Tibial artery (tissue), 4 donors: ENCODE results near the gene EMC6.
A peak's percentile ranks its signal among the peaks of the same experiment; 100 is the strongest.

Experiments
- DNase-seq, 2 donors: peaks; one replicate each; pipeline ENCODE4 v3.0.0-alpha.2; 2019
- H3K27ac ChIP-seq, 2 donors: fragments of 200-600 bp; sonication (generic) in 1 of 2; 1 replicate in 1 of 2; 2 replicates in 1 of 2; pipeline ENCODE4 v1.5.1; 2018 to 2019; ENCODE audit warnings: mild to moderate bottlenecking in 1 of 2
- H3K27me3 ChIP-seq, 2 donors: fragments of 200-600 bp; sonication (generic) in 1 of 2; one replicate each; pipeline versions ENCODE4 v1.5.1 to v1.6.0; 2016 to 2019
- H3K36me3 ChIP-seq, 3 donors: fragments of 200-600 bp; sonication (generic) in 2 of 3; one replicate each; pipeline ENCODE4 v1.5.1; 2016 to 2019; ENCODE audit warnings: mild to moderate bottlenecking in 2 of 3
- H3K4me1 ChIP-seq, 4 donors: fragments of 200-600 bp; sonication (generic) in 2 of 4; 1 replicate in 3 of 4; 2 replicates in 1 of 4; pipeline ENCODE4 v1.5.1; 2016 to 2019
- H3K4me3 ChIP-seq, 2 donors: fragments of 200-600 bp; sonication (generic) in 1 of 2; 1 replicate in 1 of 2; 2 replicates in 1 of 2; pipeline ENCODE4 v1.5.1; 2018 to 2019; ENCODE audit warnings: mild to moderate bottlenecking in 2 of 2
- H3K9me3 ChIP-seq, 3 donors: fragments of 200-600 bp; sonication (generic) in 1 of 3; one replicate each; pipeline ENCODE4 v1.5.1; 2016 to 2019
- intact Hi-C: fragments of 100-400 bp; cut with DNase I; formaldehyde crosslinking; loops from one replicate; pipeline ENCODE4 v1.15.0; 2023; ENCODE audit warnings: low total_unique reads
- TF ChIP-seq, protein P1 (sequence below), 2 experiments: fragments of 200-600 bp in 1 of 2; fragments of 450-650 bp in 1 of 2; IDR thresholded peaks; one replicate each; pipeline ENCODE4 v1.5.1; 2017 to 2019; ENCODE audit warnings: antibody characterized with exemption in 2 of 2, mild to moderate bottlenecking in 1 of 2, moderate library complexity in 1 of 2

EMC6 gene

DNA sequence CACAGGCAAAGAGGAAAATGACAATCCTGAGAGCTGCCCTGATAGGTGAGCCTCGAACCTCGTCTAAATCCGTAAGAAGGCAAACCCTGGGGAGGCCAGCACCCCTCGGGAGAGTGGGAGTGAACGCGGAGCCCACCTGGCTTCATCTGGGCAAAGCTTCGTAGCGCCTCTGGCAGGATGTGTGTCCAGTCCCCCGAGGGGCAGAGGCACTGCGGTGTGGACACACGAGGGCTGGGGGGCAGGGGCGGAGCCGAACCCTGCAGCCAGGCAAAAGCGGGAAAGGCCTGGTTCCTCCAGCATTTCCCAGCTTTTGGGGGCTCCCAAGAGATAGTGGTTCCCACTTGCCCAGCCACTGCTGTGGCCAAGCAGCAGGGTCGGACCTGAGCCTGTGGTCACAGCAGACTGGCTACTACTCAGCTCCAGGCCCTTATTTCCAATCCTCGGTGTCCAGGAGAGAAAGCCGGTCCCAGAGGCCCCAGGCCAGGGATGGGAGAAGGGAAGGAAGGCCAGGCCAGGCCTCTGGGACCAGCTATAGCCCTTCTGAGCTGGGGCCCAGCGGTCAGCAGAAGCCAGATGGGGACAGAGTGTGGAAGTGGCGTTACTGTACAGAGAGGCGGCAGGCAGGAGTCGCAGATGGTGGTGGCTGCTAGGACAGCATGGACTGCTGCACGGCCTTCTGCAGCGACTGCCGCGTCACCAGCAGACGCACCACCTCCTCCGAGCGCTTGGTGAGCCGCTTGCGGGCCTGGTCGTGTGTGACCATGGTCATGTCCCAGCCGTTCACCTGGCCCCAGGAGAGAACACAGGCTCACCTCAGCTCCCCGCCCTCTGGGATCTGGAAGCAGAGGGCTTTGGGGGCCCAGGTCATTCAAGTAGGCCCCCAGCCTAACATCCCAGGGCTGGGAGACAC is 5.3 kb upstream of the EMC6 start:
- Histone ChIP-seq H3K27me3 (no peaks in the 10 kb centered on the region), H3K9me3 (no peaks in the 10 kb centered on the region), H3K27ac (no peak overlapping the region), H3K36me3 (peaks cover 21 to 46% (median 32%) of the 10 kb centered on the region in 3 donors), H3K4me3 (no peak overlapping the region), H3K4me1 (peaks cover under 1 to 50% (median 45%) of the 10 kb centered on the region in 4 donors)
- no peak for DNase-seq
- intact Hi-C loops: loop anchor here (10.0 kb wide), 1 partner anchor 949 kb away; the partner anchor contains the start of gene CLUH
- TF ChIP-seq, protein P1, sequence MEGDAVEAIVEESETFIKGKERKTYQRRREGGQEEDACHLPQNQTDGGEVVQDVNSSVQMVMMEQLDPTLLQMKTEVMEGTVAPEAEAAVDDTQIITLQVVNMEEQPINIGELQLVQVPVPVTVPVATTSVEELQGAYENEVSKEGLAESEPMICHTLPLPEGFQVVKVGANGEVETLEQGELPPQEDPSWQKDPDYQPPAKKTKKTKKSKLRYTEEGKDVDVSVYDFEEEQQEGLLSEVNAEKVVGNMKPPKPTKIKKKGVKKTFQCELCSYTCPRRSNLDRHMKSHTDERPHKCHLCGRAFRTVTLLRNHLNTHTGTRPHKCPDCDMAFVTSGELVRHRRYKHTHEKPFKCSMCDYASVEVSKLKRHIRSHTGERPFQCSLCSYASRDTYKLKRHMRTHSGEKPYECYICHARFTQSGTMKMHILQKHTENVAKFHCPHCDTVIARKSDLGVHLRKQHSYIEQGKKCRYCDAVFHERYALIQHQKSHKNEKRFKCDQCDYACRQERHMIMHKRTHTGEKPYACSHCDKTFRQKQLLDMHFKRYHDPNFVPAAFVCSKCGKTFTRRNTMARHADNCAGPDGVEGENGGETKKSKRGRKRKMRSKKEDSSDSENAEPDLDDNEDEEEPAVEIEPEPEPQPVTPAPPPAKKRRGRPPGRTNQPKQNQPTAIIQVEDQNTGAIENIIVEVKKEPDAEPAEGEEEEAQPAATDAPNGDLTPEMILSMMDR (IDR thresholded peaks at IDR 0.05): no peak

DNA sequence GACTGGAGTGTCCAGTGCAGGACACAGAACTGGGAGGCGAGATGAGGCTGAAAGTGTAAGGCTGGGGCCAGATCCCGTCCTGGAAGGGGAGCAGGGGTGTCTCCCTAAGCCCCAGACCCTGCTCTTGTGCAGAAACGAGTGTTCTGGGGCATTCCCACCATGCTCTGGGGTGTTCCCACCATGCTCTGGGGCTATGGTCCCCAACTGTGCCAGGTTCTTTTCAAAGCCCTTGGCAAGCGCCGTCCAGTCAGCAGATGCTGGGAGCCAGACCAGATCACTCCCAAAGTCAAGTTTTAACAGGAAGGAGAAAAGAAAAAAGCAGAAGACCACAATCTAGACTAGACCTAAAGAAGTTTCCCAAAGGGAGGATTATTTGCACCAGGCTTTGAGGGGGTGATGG is 2.8 kb upstream of the EMC6 start:
- Histone ChIP-seq H3K27me3 (no peaks in the 10 kb centered on the region), H3K4me1 (peaks cover 6 to 37% (median 30%) of the 10 kb centered on the region in 4 donors), H3K36me3 (peaks cover 21 to 38% (median 32%) of the 10 kb centered on the region in 3 donors), H3K27ac (peak overlapping the region; percentile 86 to 89), H3K4me3 (no peak overlapping the region), H3K9me3 (no peaks in the 10 kb centered on the region)
- intact Hi-C loops: loop anchor here (10.0 kb wide), 1 partner anchor 951 kb away; the partner anchor contains the start of gene CLUH
- DNase-seq: no peak
- TF ChIP-seq, protein P1 (IDR thresholded peaks at IDR 0.05): no peak

DNA sequence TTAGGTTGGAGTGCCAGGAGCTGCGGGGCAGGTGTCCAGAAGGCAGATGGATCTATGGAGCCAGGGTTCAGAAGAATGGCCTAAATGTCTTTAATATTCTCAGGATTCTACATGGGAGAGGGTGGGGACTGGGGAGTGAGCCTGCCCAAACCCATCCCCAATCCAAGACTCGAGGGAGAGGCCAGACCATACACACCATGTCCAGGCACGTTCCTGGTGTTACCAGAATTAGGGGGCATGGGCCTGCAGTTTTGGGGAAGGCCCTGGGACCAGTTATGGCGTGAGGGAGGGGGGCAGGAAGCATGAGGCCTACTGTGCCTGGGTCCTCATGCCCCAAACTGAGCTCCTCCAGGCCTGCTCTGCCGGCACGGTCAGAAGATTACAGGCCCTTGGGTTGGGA is 2.1 kb upstream of the EMC6 start:
- peak overlapping the region in 1 of 2 donors; percentile 98 for H3K4me3 ChIP-seq
- TF ChIP-seq, protein P1 (IDR thresholded peaks at IDR 0.05): no peak
- H3K27me3 ChIP-seq: no peaks in the 10 kb centered on the region
- peaks cover 21 to 38% (median 32%) of the 10 kb centered on the region in 3 donors for H3K36me3 ChIP-seq
- peaks cover 6 to 32% (median 28%) of the 10 kb centered on the region in 4 donors for H3K4me1 ChIP-seq
- H3K27ac ChIP-seq: peak overlapping the region; percentile 86 to 89
- no peaks in the 10 kb centered on the region for H3K9me3 ChIP-seq
- DNase-seq: no peak
- intact Hi-C loops: loop anchor here (10.0 kb wide), 1 partner anchor 952 kb away; the partner anchor contains the start of gene CLUH

DNA sequence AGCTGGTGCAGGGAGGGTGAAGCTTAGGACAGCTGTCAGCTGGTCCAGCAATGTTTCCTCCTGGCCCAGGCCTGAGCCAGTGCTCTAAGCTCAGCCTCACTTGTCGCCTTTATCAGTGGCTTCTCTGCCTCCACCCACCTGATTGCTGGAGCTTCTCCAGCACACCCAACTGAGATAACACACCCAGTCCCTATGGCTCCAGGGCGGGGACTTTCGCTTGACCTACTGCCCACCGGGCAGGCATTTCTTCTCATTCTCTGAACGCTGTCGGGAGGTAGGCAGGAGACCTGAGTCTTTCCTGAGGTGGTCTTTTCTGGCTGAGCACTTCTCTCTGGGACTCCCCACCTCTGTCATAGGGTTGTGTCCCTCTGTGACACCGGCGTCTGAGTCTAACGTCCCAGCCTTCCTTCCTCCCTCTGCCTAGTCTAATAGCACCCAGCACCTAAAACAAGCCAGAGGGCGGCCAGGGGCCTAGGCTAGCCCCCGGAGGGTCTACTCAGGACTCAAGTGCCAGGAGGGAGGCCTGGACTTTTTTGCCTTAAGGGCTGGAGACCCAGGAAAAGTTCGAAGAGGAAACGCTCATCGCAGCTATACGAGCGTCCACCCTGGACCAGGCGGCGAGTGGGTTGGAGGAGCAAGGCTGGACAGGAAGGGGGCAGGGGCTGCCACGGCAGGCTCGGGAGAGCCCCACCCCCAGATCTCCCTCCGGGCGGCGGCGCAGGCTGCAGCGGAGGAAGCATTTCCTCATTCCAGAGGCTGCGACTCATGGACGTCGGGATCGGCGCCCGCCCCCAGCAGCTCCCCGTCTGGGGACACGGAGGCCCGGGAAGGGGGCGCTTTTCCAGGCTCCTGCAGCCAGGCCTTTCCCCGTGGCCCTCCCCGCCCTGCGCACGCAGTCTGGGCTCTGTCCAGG is 990 bp upstream of the EMC6 start:
- Histone ChIP-seq H3K4me1 (peaks cover 6 to 32% (median 28%) of the 10 kb centered on the region in 4 donors), H3K27ac (peak overlapping the region; percentile 86 to 89), H3K27me3 (no peaks in the 10 kb centered on the region), H3K9me3 (no peaks in the 10 kb centered on the region), H3K4me3 (peak overlapping the region; percentile 92 to 98), H3K36me3 (peaks cover 21 to 36% (median 26%) of the 10 kb centered on the region in 3 donors)
- intact Hi-C loops: loop anchor here (1.0 to 10.0 kb wide), 2 partner anchors 31 to 953 kb away; partner anchors contain the start of genes CLUH, CTNS and SHPK
- DNase-seq: peak; percentile 85 to 94
- TF ChIP-seq, protein P1 (IDR thresholded peaks at IDR 0.05): no peak

DNA sequence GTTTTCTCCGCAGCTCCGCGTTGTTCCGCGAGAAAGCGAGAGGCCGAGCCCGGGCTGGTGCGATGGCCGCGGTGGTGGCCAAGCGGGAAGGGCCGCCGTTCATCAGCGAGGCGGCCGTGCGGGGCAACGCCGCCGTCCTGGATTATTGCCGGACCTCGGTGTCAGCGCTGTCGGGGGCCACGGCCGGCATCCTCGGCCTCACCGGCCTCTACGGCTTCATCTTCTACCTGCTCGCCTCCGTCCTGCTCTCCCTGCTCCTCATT is 404 bp downstream of the EMC6 start:
- H3K4me1 ChIP-seq: peaks cover 6 to 32% (median 28%) of the 10 kb centered on the region in 4 donors
- no peaks in the 10 kb centered on the region for H3K27me3 ChIP-seq
- TF ChIP-seq, protein P1 (IDR thresholded peaks at IDR 0.05): no peak
- peak overlapping the region; percentile 86 to 89 for H3K27ac ChIP-seq
- H3K36me3 ChIP-seq: peaks cover 11 to 22% (median 12%) of the 10 kb centered on the region in 3 donors
- DNase-seq: no peak
- H3K4me3 ChIP-seq: peak overlapping the region; percentile 92 to 98
- no peaks in the 10 kb centered on the region for H3K9me3 ChIP-seq
- intact Hi-C loops: loop anchor here (10.0 kb wide), 1 partner anchor 954 kb away; the partner anchor contains the start of gene CLUH
